H9 (cell line): Measurements from ENCODE around the gene PRKAG2. TPM values are rescaled to one million over a fixed set of nuclear protein-coding genes. Genes with fewer than 3 reads are reported as not detected.

ENCODE experiments used
- DNase-seq: peaks from one replicate; pipeline ENCODE4 v3.0.0-alpha.2; 2017
- H2AFZ ChIP-seq: one replicate; pipeline ENCODE4 v1.6.1; 2013; ENCODE audit warnings: mild to moderate bottlenecking, low read length, control low read depth, moderate library complexity
- H2AK5ac ChIP-seq: 2 replicates; pipeline ENCODE4 v1.6.1; 2013; ENCODE audit warnings: low read length, control low read depth, mixed read lengths; ENCODE audit not compliant: insufficient read length
- H2BK120ac ChIP-seq: one replicate; pipeline ENCODE4 v1.6.1; 2013; ENCODE audit warnings: low read depth, mild to moderate bottlenecking, low read length, control low read depth, inconsistent platforms; ENCODE audit not compliant: poor library complexity, severe bottlenecking
- H2BK12ac ChIP-seq: 2 replicates; pipeline ENCODE4 v1.6.1; 2013; ENCODE audit warnings: low read length, control low read depth, mixed read lengths, low read depth; ENCODE audit not compliant: insufficient read length
- H2BK15ac ChIP-seq: 2 replicates; pipeline ENCODE4 v1.6.1; 2013; ENCODE audit warnings: low read depth, low read length, control low read depth
- H2BK20ac ChIP-seq: one replicate; pipeline ENCODE4 v1.6.1; 2013; ENCODE audit warnings: low read depth, mild to moderate bottlenecking, low read length, control low read depth, inconsistent platforms; ENCODE audit not compliant: poor library complexity, severe bottlenecking
- H2BK5ac ChIP-seq: 2 replicates; pipeline ENCODE4 v1.6.1; 2013; ENCODE audit warnings: low read length, control low read depth, mixed read lengths; ENCODE audit not compliant: insufficient read length
- H3K14ac ChIP-seq: 2 replicates; pipeline ENCODE4 v1.6.1; 2013; ENCODE audit warnings: low read length, control low read depth; ENCODE audit not compliant: insufficient read depth
- H3K18ac ChIP-seq: 2 replicates; pipeline ENCODE4 v1.6.1; 2013; ENCODE audit warnings: low read depth, mild to moderate bottlenecking, mixed read lengths, low read length, control low read depth; ENCODE audit not compliant: insufficient read length
- H3K23ac ChIP-seq: 2 replicates; pipeline ENCODE4 v1.6.1; 2013; ENCODE audit warnings: low read length, control low read depth, mixed read lengths, low read depth; ENCODE audit not compliant: insufficient read length
- H3K23me2 ChIP-seq: 2 replicates; pipeline ENCODE4 v1.6.1; 2013; ENCODE audit warnings: low read depth, mild to moderate bottlenecking, mixed read lengths, low read length, control low read depth; ENCODE audit not compliant: insufficient read length, poor library complexity, severe bottlenecking
- H3K27ac ChIP-seq: 2 replicates; pipeline ENCODE4 v1.5.1; 2013; ENCODE audit warnings: low read length, control low read depth, mixed read lengths, low read depth; ENCODE audit not compliant: insufficient read length
- H3K27me3 ChIP-seq: 2 replicates; pipeline ENCODE4 v1.6.1; 2013; ENCODE audit warnings: low read length, control low read depth, inconsistent platforms; ENCODE audit not compliant: insufficient read depth
- H3K4ac ChIP-seq: 2 replicates; pipeline ENCODE4 v1.6.1; 2013; ENCODE audit warnings: low read depth, mild to moderate bottlenecking, control low read depth, inconsistent platforms, low read length, moderate library complexity
- H3K4me1 ChIP-seq: 2 replicates; pipeline ENCODE4 v1.6.1; 2013; ENCODE audit warnings: low read length, control low read depth, inconsistent platforms; ENCODE audit not compliant: insufficient read depth
- H3K4me2 ChIP-seq: 2 replicates; pipeline ENCODE4 v1.6.1; 2013; ENCODE audit warnings: low read length, control low read depth, mixed read lengths; ENCODE audit not compliant: insufficient read length, insufficient read depth
- H3K56ac ChIP-seq: 2 replicates; pipeline ENCODE4 v1.6.1; 2013; ENCODE audit warnings: low read depth, mild to moderate bottlenecking, mixed read lengths, low read length, control low read depth; ENCODE audit not compliant: insufficient read length
- H3K79me1 ChIP-seq: 2 replicates; pipeline ENCODE4 v1.6.1; 2013; ENCODE audit warnings: low read depth, mild to moderate bottlenecking, moderate library complexity, low read length, control low read depth, inconsistent platforms; ENCODE audit not compliant: insufficient read depth, poor library complexity, severe bottlenecking
- H3K79me2 ChIP-seq: 2 replicates; pipeline ENCODE4 v1.6.1; 2013; ENCODE audit warnings: low read length, control low read depth, inconsistent platforms; ENCODE audit not compliant: insufficient read depth
- H3K9ac ChIP-seq: 2 replicates; pipeline ENCODE4 v1.6.1; 2013; ENCODE audit warnings: low read length, control low read depth, mixed read lengths; ENCODE audit not compliant: insufficient read length; ENCODE audit errors: extremely low read depth
- H3K9me3 ChIP-seq: one replicate; pipeline ENCODE4 v1.6.1; 2013; ENCODE audit warnings: low read depth, low read length, inconsistent platforms; ENCODE audit not compliant: control insufficient read depth
- H3T11ph ChIP-seq: one replicate; pipeline ENCODE4 v1.6.1; 2013; ENCODE audit warnings: mild to moderate bottlenecking, low read length, control low read depth, inconsistent platforms
- H4K20me1 ChIP-seq: one replicate; pipeline ENCODE4 v1.6.1; 2013; ENCODE audit not compliant: control insufficient read depth, insufficient read length, insufficient read depth
- H4K5ac ChIP-seq: 2 replicates; pipeline ENCODE4 v1.6.1; 2013; ENCODE audit warnings: low read depth, mild to moderate bottlenecking, mixed read lengths, low read length, control low read depth; ENCODE audit not compliant: insufficient read length
- H4K8ac ChIP-seq: replicated peaks from 2 replicates; pipeline ENCODE4 v1.6.1; 2013; ENCODE audit warnings: low read length, control low read depth, mixed read lengths, low read depth; ENCODE audit not compliant: insufficient read length
- H4K91ac ChIP-seq: 2 replicates; pipeline ENCODE4 v1.6.1; 2013; ENCODE audit warnings: low read depth, mild to moderate bottlenecking, moderate library complexity, mixed read lengths, low read length, control low read depth; ENCODE audit not compliant: insufficient read length
- H3K27ac Mint-ChIP-seq, 3 experiments: 2 replicates in 2 of 3; 3 replicates in 1 of 3; pipeline ENCODE4 v1.8.0; 2020 to 2021; ENCODE audit warnings: mixed read lengths in 3 of 3, mild to moderate bottlenecking in 1 of 3, moderate library complexity in 1 of 3
- H3K27me3 Mint-ChIP-seq: 2 replicates; pipeline ENCODE4 v1.8.0; 2021; ENCODE audit warnings: low read depth, mild to moderate bottlenecking, moderate library complexity, mixed read lengths
- H3K36me3 Mint-ChIP-seq, 3 experiments: 2 replicates in 2 of 3; 3 replicates in 1 of 3; pipeline ENCODE4 v1.8.0; 2020 to 2021; ENCODE audit warnings: low read depth in 3 of 3, mixed read lengths in 3 of 3; ENCODE audit not compliant: insufficient read depth in 1 of 3
- H3K4me1 Mint-ChIP-seq, 2 experiments: 2 replicates each; pipeline ENCODE4 v1.8.0; 2020; ENCODE audit warnings: mixed read lengths in 2 of 2
- H3K4me3 Mint-ChIP-seq, 2 experiments: 2 replicates in 1 of 2; 3 replicates in 1 of 2; pipeline ENCODE4 v1.8.0; 2020 to 2021; ENCODE audit warnings: mild to moderate bottlenecking in 2 of 2, mixed read lengths in 2 of 2, moderate library complexity in 1 of 2
- H3K9me3 Mint-ChIP-seq, 2 experiments: 2 replicates in 1 of 2; 3 replicates in 1 of 2; pipeline ENCODE4 v1.8.0; 2020; ENCODE audit warnings: mild to moderate bottlenecking in 2 of 2, mixed read lengths in 2 of 2, moderate library complexity in 1 of 2
- WGBS: extraction: QIAGEN DNeasy Blood & Tissue Kit; methylation state at CpG from one replicate; pipeline ENCODE4 v1.1.7; 2013; ENCODE audit warnings: missing lambda C conversion rate, low lambda C conversion rate, mixed read lengths; ENCODE audit not compliant: insufficient read length; ENCODE audit errors: extremely low coverage; 5-methylcytosine and 5-hydroxymethylcytosine counted together
- total RNA-seq: library from RNA; stranded (reverse); gene quantifications from 2 replicates; pipeline ENCODE4 v1.2.1, GENCODE V29; 2021
- TF ChIP-seq, protein P1 (sequence below): fragments of 200-600 bp; sonication (generic); conservative IDR thresholded peaks from 3 replicates; pipeline ENCODE4 v1.8.0; 2021; ENCODE audit warnings: antibody characterized with exemption, mild to moderate bottlenecking

The PRKAG2 gene
- total RNA-seq, 1 experiment from 2014 or later: 11.8 TPM

DNA sequence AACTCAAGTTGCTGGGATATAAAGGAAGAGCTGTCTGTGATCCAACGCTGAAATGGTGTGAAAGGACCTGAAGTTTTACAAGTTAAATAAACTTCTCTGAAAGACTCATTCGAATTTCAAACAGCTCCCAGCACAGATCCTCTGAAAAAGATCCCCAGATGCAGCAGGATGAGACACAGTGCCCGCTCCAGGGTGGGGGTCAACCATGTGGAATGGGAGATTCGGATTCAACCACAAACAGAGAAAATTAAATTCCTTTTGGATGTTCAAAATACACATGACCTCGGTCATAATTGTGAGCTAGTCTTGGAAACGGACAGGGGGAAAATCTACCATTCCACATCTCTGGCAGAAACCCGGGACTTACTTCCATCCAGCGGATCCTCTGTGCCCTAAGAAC lies 119.6 kb downstream of the PRKAG2 start:
- no peak overlapping the region for H2BK12ac ChIP-seq
- Mint-ChIP-seq H3K4me3 (no peak overlapping the region), H3K9me3 (no peaks in the 10 kb centered on the region; a peak in 3 of 5 replicates), H3K27ac (no peak overlapping the region), H3K27me3 (peaks cover 19% of the 10 kb centered on the region), H3K4me1 (peaks cover 31 to 42% of the 10 kb centered on the region in 2 experiments), H3K36me3 (no peaks in the 10 kb centered on the region)
- H3K79me2 ChIP-seq: no peaks in the 10 kb centered on the region
- H3K4me2 ChIP-seq: no peak overlapping the region
- no peak overlapping the region for H3K27ac ChIP-seq
- H2AK5ac ChIP-seq: no peak overlapping the region
- no peak overlapping the region for H2BK120ac ChIP-seq
- no peak overlapping the region for H4K8ac ChIP-seq
- H3K4me1 ChIP-seq: peaks cover 4% of the 10 kb centered on the region; the same call in 1 of the 2 replicates
- no peak overlapping the region for H2BK20ac ChIP-seq
- TF ChIP-seq, protein P1, sequence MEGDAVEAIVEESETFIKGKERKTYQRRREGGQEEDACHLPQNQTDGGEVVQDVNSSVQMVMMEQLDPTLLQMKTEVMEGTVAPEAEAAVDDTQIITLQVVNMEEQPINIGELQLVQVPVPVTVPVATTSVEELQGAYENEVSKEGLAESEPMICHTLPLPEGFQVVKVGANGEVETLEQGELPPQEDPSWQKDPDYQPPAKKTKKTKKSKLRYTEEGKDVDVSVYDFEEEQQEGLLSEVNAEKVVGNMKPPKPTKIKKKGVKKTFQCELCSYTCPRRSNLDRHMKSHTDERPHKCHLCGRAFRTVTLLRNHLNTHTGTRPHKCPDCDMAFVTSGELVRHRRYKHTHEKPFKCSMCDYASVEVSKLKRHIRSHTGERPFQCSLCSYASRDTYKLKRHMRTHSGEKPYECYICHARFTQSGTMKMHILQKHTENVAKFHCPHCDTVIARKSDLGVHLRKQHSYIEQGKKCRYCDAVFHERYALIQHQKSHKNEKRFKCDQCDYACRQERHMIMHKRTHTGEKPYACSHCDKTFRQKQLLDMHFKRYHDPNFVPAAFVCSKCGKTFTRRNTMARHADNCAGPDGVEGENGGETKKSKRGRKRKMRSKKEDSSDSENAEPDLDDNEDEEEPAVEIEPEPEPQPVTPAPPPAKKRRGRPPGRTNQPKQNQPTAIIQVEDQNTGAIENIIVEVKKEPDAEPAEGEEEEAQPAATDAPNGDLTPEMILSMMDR: no peak
- H3K27me3 ChIP-seq: no peaks in the 10 kb centered on the region
- no peak overlapping the region for H3T11ph ChIP-seq
- H3K23me2 ChIP-seq: no peaks in the 10 kb centered on the region
- no peaks in the 10 kb centered on the region for H3K9me3 ChIP-seq
- H4K20me1 ChIP-seq: no peaks in the 10 kb centered on the region
- no peak overlapping the region for H2AFZ ChIP-seq
- H3K18ac ChIP-seq: no peak overlapping the region
- no peak overlapping the region for H4K91ac ChIP-seq
- H2BK15ac ChIP-seq: no peak overlapping the region
- H4K5ac ChIP-seq: no peak overlapping the region
- H3K14ac ChIP-seq: no peak overlapping the region
- no peak overlapping the region for H2BK5ac ChIP-seq
- no peak for DNase-seq
- no peaks in the 10 kb centered on the region for H3K79me1 ChIP-seq
- H3K9ac ChIP-seq: no peak overlapping the region
- no peak overlapping the region for H3K4ac ChIP-seq
- H3K56ac ChIP-seq: no peak overlapping the region
- H3K23ac ChIP-seq: no peak overlapping the region
- WGBS: no CpG with 5 or more reads among the region's 8 CpGs
